ENCODE data around the gene CBX5. TPM values are rescaled to one million over a fixed set of nuclear protein-coding genes. Genes with fewer than 3 reads are reported as not detected.
"Not testable (repeated sequence)": the region's sequence is repeated elsewhere in the genome, so short reads cannot be mapped to it uniquely, and the experiment has no call there.

Gene CBX5
- total RNA-seq, 1 experiment from 2014 or later, result 71.6 TPM

DNA sequence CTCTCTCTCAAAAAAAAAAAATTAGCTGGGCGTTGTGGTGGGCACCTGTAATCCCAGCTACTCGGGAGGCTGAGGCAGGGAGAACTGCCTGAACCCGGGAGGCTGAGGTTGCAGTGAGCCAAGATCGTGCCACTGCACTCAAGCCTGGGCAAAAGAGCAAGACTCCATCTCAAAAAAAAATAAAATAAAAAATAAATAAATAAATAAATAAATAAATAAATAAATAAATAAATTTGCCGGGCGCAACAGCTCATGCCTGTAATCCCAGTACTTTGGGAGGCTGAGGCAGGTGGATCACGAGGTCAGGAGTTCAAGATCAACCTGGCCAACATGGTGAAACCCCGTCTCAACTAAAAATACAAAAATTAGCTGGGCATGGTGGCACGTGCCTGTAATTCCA lies 94.6 kb downstream of the CBX5 start:
- H3K4me1 ChIP-seq (replicated peaks); DNase-seq (ENCODE audit: low read depth in 1 of 2, low spot score in 2 of 2); H3K27ac ChIP-seq; H3K4me3 ChIP-seq; H3K9me3 ChIP-seq (replicated peaks); H3K27me3 ChIP-seq (replicated peaks): not testable (repeated sequence)
- H3K36me3 ChIP-seq, result peaks cover 32% of the 10 kb centered on the region

DNA sequence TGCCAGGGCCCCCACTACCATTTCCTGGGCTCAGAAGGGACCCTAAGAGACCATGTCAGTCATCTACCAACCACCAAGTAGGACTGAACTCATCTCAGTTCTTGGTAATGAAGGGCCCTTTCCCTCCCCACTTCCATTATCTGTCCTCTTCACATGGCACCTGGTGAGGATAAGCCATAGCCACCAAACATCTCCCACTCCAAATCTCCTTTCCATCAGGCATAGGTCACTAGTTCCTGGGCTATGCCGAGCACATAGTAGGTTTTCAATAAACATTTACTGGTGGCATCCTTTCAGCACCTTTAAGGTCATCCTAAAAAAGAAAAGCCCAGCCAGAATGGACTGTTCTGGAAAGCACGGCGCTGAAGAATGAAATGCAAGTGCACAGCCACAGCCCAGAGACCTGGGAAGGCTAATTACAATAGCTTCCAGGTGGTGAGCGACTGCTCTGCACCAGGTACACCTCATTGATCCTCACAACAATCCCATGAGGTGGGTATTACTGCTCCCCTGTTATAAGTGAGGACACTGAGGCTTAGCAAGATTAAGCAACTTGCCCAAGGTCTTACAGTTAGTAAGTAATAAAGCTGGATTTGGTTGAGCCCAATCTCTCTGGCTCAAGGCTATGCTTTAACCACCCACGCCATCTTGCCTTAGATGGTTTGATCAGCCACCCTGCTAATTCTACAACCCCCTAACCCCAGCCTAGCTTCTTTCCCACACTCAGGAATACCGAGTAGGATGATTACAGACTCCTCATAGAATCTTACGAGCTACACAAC lies 95.7 kb downstream of the CBX5 start:
- Histone ChIP-seq H3K4me1 (replicated peaks) (peaks cover 6% of the 10 kb centered on the region), H3K9me3 (replicated peaks) (peaks cover 2% of the 10 kb centered on the region; the same call in 1 of the 2 replicates), H3K27me3 (replicated peaks) (no peaks in the 10 kb centered on the region), H3K4me3 (no peak overlapping the region), H3K36me3 (peaks cover 32% of the 10 kb centered on the region), H3K27ac (no peak overlapping the region)
- DNase-seq (ENCODE audit: low read depth in 1 of 2, low spot score in 2 of 2), result no peak

DNA sequence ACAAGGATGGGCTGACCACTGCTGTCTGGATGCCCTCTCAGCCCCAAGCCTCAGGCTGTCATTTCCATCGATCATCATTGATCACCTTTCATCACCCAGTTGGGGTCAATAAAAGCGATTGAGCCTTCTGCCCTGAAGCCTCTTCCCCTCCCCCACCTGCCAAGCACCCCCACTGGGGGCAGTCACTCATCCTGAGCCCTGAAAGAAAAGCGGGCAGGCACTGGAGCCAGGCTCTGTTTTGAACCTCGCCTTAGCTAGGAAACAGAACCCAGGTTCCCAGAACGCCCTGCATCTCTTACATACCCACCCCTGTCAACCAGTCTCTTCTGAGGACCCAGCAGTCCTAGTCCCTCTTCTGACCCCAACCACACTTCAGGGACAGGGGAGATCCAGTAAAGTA lies 96.9 kb downstream of the CBX5 start:
- H3K27ac ChIP-seq, result no peak overlapping the region
- peaks cover 3% of the 10 kb centered on the region; the same call in 1 of the 2 replicates for H3K4me1 ChIP-seq (replicated peaks)
- H3K9me3 ChIP-seq (replicated peaks), result no peaks in the 10 kb centered on the region
- no peak overlapping the region for H3K4me3 ChIP-seq
- no peaks in the 10 kb centered on the region for H3K27me3 ChIP-seq (replicated peaks)
- DNase-seq (ENCODE audit: low read depth in 1 of 2, low spot score in 2 of 2), result no peak
- H3K36me3 ChIP-seq, result peaks cover 32% of the 10 kb centered on the region

DNA sequence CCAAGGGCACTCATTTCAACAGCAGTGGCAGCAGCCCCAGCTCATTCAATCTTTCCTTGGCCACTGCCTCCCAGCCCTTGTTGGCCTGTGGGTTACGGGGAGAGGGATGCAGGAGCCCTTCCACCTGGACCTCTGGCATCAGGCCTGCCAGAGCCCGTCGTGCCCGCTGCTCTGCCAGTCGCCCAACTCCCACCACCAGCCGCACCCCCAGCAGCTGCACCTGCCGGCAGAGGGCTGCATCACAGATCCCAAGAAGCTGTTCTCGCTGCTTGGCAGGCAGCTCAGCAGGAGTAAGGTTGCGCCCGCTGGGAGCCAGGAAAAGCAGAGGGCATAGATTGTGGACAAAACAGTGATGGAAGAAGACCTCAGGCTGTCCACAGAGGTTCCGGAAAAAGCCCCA lies 97.8 kb downstream of the CBX5 start:
- no peak for DNase-seq (ENCODE audit: low read depth in 1 of 2, low spot score in 2 of 2)
- H3K27ac ChIP-seq, result no peak overlapping the region
- no peaks in the 10 kb centered on the region for H3K27me3 ChIP-seq (replicated peaks)
- no peaks in the 10 kb centered on the region for H3K9me3 ChIP-seq (replicated peaks)
- H3K4me1 ChIP-seq (replicated peaks), result no peaks in the 10 kb centered on the region
- no peak overlapping the region for H3K4me3 ChIP-seq
- peaks cover 24% of the 10 kb centered on the region for H3K36me3 ChIP-seq

Other genes starting within 250 kb of the CBX5 start
- not detected in 2 replicates for gene HOXC5, start 247.1 kb downstream of the CBX5 start, total RNA-seq (2014; rRNA removed; shearing (Covaris generic))
- gene HOXC4, start 226.3 kb downstream of the CBX5 start, total RNA-seq (2014; rRNA removed; shearing (Covaris generic)), result 1.4 and 2.2 TPM in 2 replicates
- 35.9 and 50.6 TPM in 2 replicates for gene SMUG1, start 91.1 kb downstream of the CBX5 start, total RNA-seq (2014; rRNA removed; shearing (Covaris generic))
- gene HNRNPA1, start 604 bp upstream of the CBX5 start, total RNA-seq (2014; rRNA removed; shearing (Covaris generic)), result 382 and 453 TPM in 2 replicates
- not detected in 2 replicates for gene NFE2, start 20.9 kb upstream of the CBX5 start, total RNA-seq (2014; rRNA removed; shearing (Covaris generic))
- 106 and 191 TPM in 2 replicates for gene COPZ1, start 45.0 kb upstream of the CBX5 start, total RNA-seq (2014; rRNA removed; shearing (Covaris generic))
- gene GPR84, start 84.4 kb upstream of the CBX5 start, total RNA-seq (2014; rRNA removed; shearing (Covaris generic)), result not detected in 2 replicates
- gene ZNF385A, start 104.6 kb upstream of the CBX5 start, total RNA-seq (2014; rRNA removed; shearing (Covaris generic)), result 0.31 and 0.42 TPM in 2 replicates
- gene ITGA5, start 139.1 kb upstream of the CBX5 start, total RNA-seq (2014; rRNA removed; shearing (Covaris generic)), result 78.9 and 99.4 TPM in 2 replicates
- gene GTSF1, start 193.5 kb upstream of the CBX5 start, total RNA-seq (2014; rRNA removed; shearing (Covaris generic)), result not detected in 2 replicates
- not detected in 2 replicates for gene NCKAP1L, start 217.6 kb upstream of the CBX5 start, total RNA-seq (2014; rRNA removed; shearing (Covaris generic))

Measured in SJSA1 (cell line).